Thyroid gland (tissue), 4 donors: ENCODE results near the gene KIF9. TPM values are rescaled to one million over a fixed set of nuclear protein-coding genes. Genes with fewer than 3 reads are reported as not detected.
"Not testable (repeated sequence)": the region's sequence is repeated elsewhere in the genome, so short reads cannot be mapped to it uniquely, and the experiment has no call there.

Experiments used
- DNase-seq, 2 donors: peaks; one replicate each; pipeline ENCODE4 v3.0.0-alpha.2; 2019
- H3K27ac ChIP-seq, 3 donors: fragments of 200-600 bp; sonication (generic); 1 replicate in 2 of 3; 2 replicates in 1 of 3; pipeline ENCODE4 v1.5.1; 2016 to 2019; ENCODE audit warnings: mild to moderate bottlenecking in 1 of 3, moderate library complexity in 1 of 3
- H3K27me3 ChIP-seq: fragments of 200-600 bp; sonication (generic); one replicate; pipeline ENCODE4 v1.5.1; 2019
- H3K36me3 ChIP-seq, 2 donors: fragments of 200-600 bp; sonication (generic); one replicate each; pipeline ENCODE4 v1.5.1; 2016 to 2019
- H3K4me1 ChIP-seq, 2 donors: fragments of 200-600 bp; sonication (generic); one replicate each; pipeline ENCODE4 v1.5.1; 2017 to 2019
- H3K4me3 ChIP-seq, 3 donors: fragments of 200-600 bp; sonication (generic); replicated peaks in 1 of 3; 1 replicate in 2 of 3; 2 replicates in 1 of 3; pipeline ENCODE4 v1.5.1; 2016; ENCODE audit warnings: mild to moderate bottlenecking in 1 of 3
- H3K9me3 ChIP-seq: fragments of 200-600 bp; sonication (generic); one replicate; pipeline ENCODE4 v1.5.1; 2017
- CTCF ChIP-seq, 6 experiments: fragments of 200-600 bp in 3 of 6; fragments of 450-650 bp in 3 of 6; sonication (generic) in 3 of 6; IDR thresholded peaks; one replicate each; pipeline ENCODE4 v1.5.1; 2016 to 2019; ENCODE audit warnings: antibody characterized with exemption in 6 of 6, mild to moderate bottlenecking in 2 of 6, inconsistent platforms in 1 of 6, moderate library complexity in 1 of 6
- POLR2A ChIP-seq, 2 donors: fragments of 450-650 bp; IDR thresholded peaks; one replicate each; pipeline ENCODE4 v1.6.1; 2017; ENCODE audit warnings: antibody characterized with exemption in 2 of 2, mild to moderate bottlenecking in 2 of 2, moderate library complexity in 1 of 2
- WGBS, 2 donors: methylation state at CpG; one replicate each; pipeline ENCODE4 v1.1.5; 2017; 5-methylcytosine and 5-hydroxymethylcytosine counted together
- intact Hi-C: fragments of 100-400 bp; cut with DNase I; formaldehyde crosslinking; loops from one replicate; pipeline ENCODE4 v1.15.1; 2023
- total RNA-seq, 4 donors: library from RNA; depleted of rRNA; stranded (reverse); fragments of >200 nt; gene quantifications; one replicate each; pipeline ENCODE4 v1.2.3, GENCODE V29; 2016

KIF9 gene
- total RNA-seq, 4 donors from 2014 or later: 14.8 to 43.1 (median 23.8) TPM

DNA sequence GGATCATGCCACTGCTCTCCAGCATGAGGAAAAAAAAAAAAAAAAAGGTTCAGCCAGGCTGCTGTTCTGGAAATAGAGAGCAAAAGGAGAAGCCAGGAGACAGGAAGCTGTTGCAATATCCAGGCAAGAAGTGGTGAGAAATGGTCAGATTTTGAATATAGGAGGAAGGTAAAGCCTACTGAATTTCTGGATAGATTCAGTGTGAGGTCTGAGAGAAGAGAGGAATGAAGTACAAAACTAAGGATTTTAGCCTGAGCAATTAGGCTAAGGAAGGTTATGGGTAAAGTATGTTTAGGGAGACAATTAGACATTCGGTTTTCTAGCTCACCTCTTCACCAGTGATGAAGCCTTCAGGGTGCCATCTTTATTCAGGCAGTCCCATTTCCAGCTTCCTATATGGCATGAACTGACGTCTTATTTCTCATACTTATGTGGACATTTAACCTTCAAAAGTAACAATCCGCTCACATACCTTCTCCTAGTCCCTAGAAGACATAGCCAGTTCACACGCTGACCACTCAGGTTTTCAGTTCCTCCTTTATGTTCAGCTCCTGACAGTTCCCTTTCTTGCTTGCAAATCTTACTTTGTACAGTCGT is 57.2 kb downstream of the KIF9 start:
- no peak overlapping the region for H3K27ac ChIP-seq

GRCh38 chr3:47223755-47224154 is 58.8 kb downstream of the KIF9 start:
- no peaks in the 10 kb centered on the region for H3K27me3 ChIP-seq
- no peak overlapping the region for H3K4me3 ChIP-seq
- H3K9me3 ChIP-seq: no peaks in the 10 kb centered on the region
- H3K27ac ChIP-seq: no peak overlapping the region
- intact Hi-C loops: no loop called here
- TF ChIP-seq CTCF (IDR thresholded peaks at IDR 0.05) (no peak), POLR2A (IDR thresholded peaks at IDR 0.05) (no peak)
- WGBS, 2 donors: 86 to 90% methylated on average over 3 of the region's 3 CpGs
- H3K4me1 ChIP-seq: peaks cover 0 to 13% of the 10 kb centered on the region in 2 donors
- no peak for DNase-seq
- no peaks in the 10 kb centered on the region for H3K36me3 ChIP-seq

More for the DNA sequence above, 57.2 kb downstream of the KIF9 start:
- no peak for TF ChIP-seq POLR2A (IDR thresholded peaks at IDR 0.05)
- no peak for TF ChIP-seq CTCF (IDR thresholded peaks at IDR 0.05)
- DNase-seq: no peak
- WGBS, 2 donors: 87 to 93% methylated on average over 5 of the region's 5 CpGs
- H3K36me3 ChIP-seq: no peaks in the 10 kb centered on the region
- no peaks in the 10 kb centered on the region for H3K9me3 ChIP-seq
- intact Hi-C loops: no loop called here
- H3K4me1 ChIP-seq: peaks cover 0 to 5% of the 10 kb centered on the region in 2 donors
- H3K27me3 ChIP-seq: no peaks in the 10 kb centered on the region
- H3K4me3 ChIP-seq: no peak overlapping the region

- 24 to 52% methylated on average over 1 of the region's 1 CpG for WGBS, 2 donors
- H3K27me3 ChIP-seq: no peaks in the 10 kb centered on the region
- intact Hi-C loops: no loop called here
These were observed 60.8 kb downstream of the KIF9 start for GRCh38 chr3:47221798-47222197.

GRCh38 chr3:47210863-47211405 is 71.7 kb downstream of the KIF9 start:
- no peak for DNase-seq
- Histone ChIP-seq H3K27ac (no peak overlapping the region), H3K36me3 (no peaks in the 10 kb centered on the region), H3K9me3 (no peaks in the 10 kb centered on the region), H3K4me1 (no peaks in the 10 kb centered on the region), H3K27me3 (no peaks in the 10 kb centered on the region), H3K4me3 (no peak overlapping the region)
- no peak for TF ChIP-seq POLR2A (IDR thresholded peaks at IDR 0.05)
- TF ChIP-seq CTCF (IDR thresholded peaks at IDR 0.05): no peak
- intact Hi-C loops: no loop called here
- WGBS, 2 donors: 93 to 96% methylated on average over 3 of the region's 3 CpGs

More at GRCh38 chr3:47221798-47222197, 60.8 kb downstream of the KIF9 start:
- no peaks in the 10 kb centered on the region for H3K9me3 ChIP-seq
- H3K4me3 ChIP-seq: no peak overlapping the region
- no peaks in the 10 kb centered on the region for H3K36me3 ChIP-seq
- no peak for DNase-seq
- H3K4me1 ChIP-seq: peaks cover 0 to 12% of the 10 kb centered on the region in 2 donors
- TF ChIP-seq POLR2A (IDR thresholded peaks at IDR 0.05) (no peak), CTCF (IDR thresholded peaks at IDR 0.05) (no peak)
- no peak overlapping the region for H3K27ac ChIP-seq

GRCh38 chr3:47206022-47206421 is 76.6 kb downstream of the KIF9 start:
- H3K36me3 ChIP-seq, DNase-seq, H3K27me3 ChIP-seq, H3K4me3 ChIP-seq, intact Hi-C loops, H3K27ac ChIP-seq, H3K4me1 ChIP-seq, H3K9me3 ChIP-seq: not testable (repeated sequence)
- whole genome bisulfite sequencing, 2 donors: 89 to 93% methylated on average over 5 of the region's 5 CpGs
